ENCODE results near the gene DECR2.
A peak's percentile ranks its signal among the peaks of the same experiment; 100 is the strongest.
"Not testable (repeated sequence)": the region's sequence is repeated elsewhere in the genome, so short reads cannot be mapped to it uniquely, and the experiment has no call there.

The DECR2 gene

GRCh38 chr16:379183-379960, 22.3 kb upstream of the DECR2 start:
- DNase-seq (ENCODE audit: low read depth in 2 of 2), result no peak

GRCh38 chr16:379961-380761, 21.5 kb upstream of the DECR2 start:
- no peak for DNase-seq (ENCODE audit: low read depth in 2 of 2)

- no peak for DNase-seq (ENCODE audit: low read depth in 2 of 2)
Observed at GRCh38 chr16:380762-381011, 21.0 kb upstream of the DECR2 start.

GRCh38 chr16:381012-381788, 20.5 kb upstream of the DECR2 start:
- DNase-seq (ENCODE audit: low read depth in 2 of 2), result no peak

- peak in 1 of 2 donors; percentile 55 for DNase-seq (ENCODE audit: low read depth in 2 of 2)
Observed at GRCh38 chr16:381789-382717, 19.6 kb upstream of the DECR2 start, which contains the start of gene PGAP6. Gene PGAP6, minus strand, starts transcription at chr16:381978. Its CDS starts 157 bp downstream, at chr16:381821.

- DNase-seq (ENCODE audit: low read depth in 2 of 2), result no peak
Observed at GRCh38 chr16:383326-384051, 18.2 kb upstream of the DECR2 start.

- DNase-seq (ENCODE audit: low read depth in 2 of 2), result no peak
Observed at GRCh38 chr16:386641-387156, 15.0 kb upstream of the DECR2 start.

GRCh38 chr16:387761-388666, 13.7 kb upstream of the DECR2 start:
- DNase-seq (ENCODE audit: low read depth in 2 of 2), result not testable (repeated sequence)

GRCh38 chr16:389352-389751, 12.3 kb upstream of the DECR2 start:
- no peak for DNase-seq (ENCODE audit: low read depth in 2 of 2)

- DNase-seq (ENCODE audit: low read depth in 2 of 2), result peak; percentile 77 to 78
Observed at GRCh38 chr16:391885-392335, 9.8 kb upstream of the DECR2 start.

- no peak for DNase-seq (ENCODE audit: low read depth in 2 of 2)
Observed at GRCh38 chr16:392450-393030, 9.1 kb upstream of the DECR2 start.

GRCh38 chr16:396199-396598, 5.5 kb upstream of the DECR2 start:
- no peak for DNase-seq (ENCODE audit: low read depth in 2 of 2)

- no peak for DNase-seq (ENCODE audit: low read depth in 2 of 2)
Observed at GRCh38 chr16:396605-397004, 5.1 kb upstream of the DECR2 start.

- no peak for DNase-seq (ENCODE audit: low read depth in 2 of 2)
Observed at GRCh38 chr16:397135-397661, 4.5 kb upstream of the DECR2 start, which contains the start of gene NME4. Gene NME4, plus strand, starts transcription at chr16:397199. Its CDS starts 24 bp downstream, at chr16:397223.

- no peak for DNase-seq (ENCODE audit: low read depth in 2 of 2)
Observed at GRCh38 chr16:397736-398332, 3.9 kb upstream of the DECR2 start.

- no peak for DNase-seq (ENCODE audit: low read depth in 2 of 2)
Observed at GRCh38 chr16:398561-399339, 2.9 kb upstream of the DECR2 start.

GRCh38 chr16:399340-400019, 2.2 kb upstream of the DECR2 start:
- DNase-seq (ENCODE audit: low read depth in 2 of 2), result no peak
